ENCODE data around the gene CAPN9. TPM values are rescaled to one million over a fixed set of nuclear protein-coding genes. Genes with fewer than 3 reads are reported as not detected.

Gene CAPN9
- total and polyA plus RNA-seq, 9 of the 15 experiments (the other 6 are each of a cell fraction or from before 2014, with no cell fraction given): not detected

DNA sequence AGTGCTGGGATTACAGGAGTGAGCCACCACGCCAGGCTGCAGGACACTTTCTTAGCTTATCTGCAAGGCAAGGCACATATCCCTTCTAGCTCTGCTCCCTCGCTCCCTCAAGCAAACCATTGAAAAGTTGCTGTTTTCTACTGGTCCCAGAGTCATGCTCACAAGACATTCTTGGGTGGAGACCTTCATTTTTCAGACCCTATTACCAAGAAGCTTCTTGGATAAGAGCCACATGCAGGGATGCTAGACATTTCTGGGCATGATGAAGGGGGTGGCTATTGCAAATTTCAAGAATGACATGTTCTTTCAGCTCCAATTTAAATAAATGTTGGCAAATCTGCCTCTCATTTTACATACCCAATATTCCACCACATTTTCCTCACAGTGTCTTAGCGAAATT, 33.9 kb downstream of the CAPN9 start:
- H3K79me2 ChIP-seq (ENCODE audit: control insufficient read depth, insufficient read depth, low read length): no peaks in the 10 kb centered on the region
- no peaks in the 10 kb centered on the region for H3K9me3 ChIP-seq (replicated peaks; ENCODE audit: control insufficient read depth, insufficient read depth, low read depth, low read length)
- no peaks in the 10 kb centered on the region for H3K9me1 ChIP-seq (ENCODE audit: control insufficient read depth, insufficient read depth, low read length)
- no peaks in the 10 kb centered on the region for H3K4me1 ChIP-seq (replicated peaks in 1 of 2; ENCODE audit: control insufficient read depth in 2 of 2, insufficient read depth in 2 of 2, low read length in 2 of 2)
- TF ChIP-seq DIDO1 (tag; IDR thresholded peaks at IDR 0.05; ENCODE audit: low read depth) (no peak), ZNF24 (IDR thresholded peaks at IDR 0.05) (no peak), RHOXF2B (CRISPR knock-in tag; conservative IDR thresholded peaks at IDR 0.05) (no peak), ZNF696 (CRISPR knock-in tag; conservative IDR thresholded peaks at IDR 0.05) (no peak), CREB1 (IDR thresholded peaks at IDR 0.05) (no peak), CREB1 (CRISPR knock-in tag; IDR thresholded peaks at IDR 0.05) (no peak), PHF21A (IDR thresholded peaks at IDR 0.05; ENCODE audit: borderline replicate concordance, low read depth) (no peak), MED1 (CRISPR knock-in tag; IDR thresholded peaks at IDR 0.05; ENCODE audit: borderline replicate concordance) (no peak), WHSC1 (IDR thresholded peaks at IDR 0.05; ENCODE audit: low read length) (no peak)
- H3K27ac ChIP-seq (ENCODE audit: extremely low read depth, low read depth, low read length): no peak overlapping the region
- CTCF ChIA-PET (ENCODE audit: low intra/inter-chr PET ratio): no interaction called here
- POLR2A ChIA-PET: interaction anchor here (1.0 to 1.3 kb wide), 3 partner anchors 8 to 34 kb away, joined by 3 to 4 read pairs (median 3); partner anchors contain the start of gene CAPN9
- intact Hi-C loops (cut with micrococcal nuclease): no loop called here
- no TSS peak for BruUV-seq (replicated peaks)
- in situ Hi-C loops (cut with MboI): no loop called here
- no peak overlapping the region for H2AFZ ChIP-seq (ENCODE audit: low read depth, low read length)
- H3K36me3 ChIP-seq (ENCODE audit: control insufficient read depth, insufficient read depth, low read length): no peaks in the 10 kb centered on the region
- H4K20me1 ChIP-seq (replicated peaks; ENCODE audit: control insufficient read depth, insufficient read depth, low read length): no peaks in the 10 kb centered on the region
- no peak overlapping the region for H3K9ac ChIP-seq (ENCODE audit: insufficient read depth in 1 of 2, low read depth in 2 of 2, low read length in 2 of 2)
- FAIRE-seq (no peak), DNase-seq (ENCODE audit: extremely low read depth in 1 of 4, low spot score in 3 of 4) (no peak), ATAC-seq (no peak)
- H3K27me3 ChIP-seq (ENCODE audit: control insufficient read depth in 2 of 2, insufficient read depth in 2 of 2, low read length in 2 of 2): peaks cover 17 to 29% of the 10 kb centered on the region in 2 experiments
- H3K4me3 ChIP-seq: no peak overlapping the region
- H3K4me2 ChIP-seq (ENCODE audit: insufficient read depth, low read length): no peak overlapping the region
- WGBS (ENCODE audit: insufficient coverage, low coverage, missing lambda C conversion rate): 0% methylated on average over 3 of the region's 3 CpGs
